Left renal pelvis (tissue), 4 donors: Measurements from ENCODE around the gene TFR2. TPM values are rescaled to one million over a fixed set of nuclear protein-coding genes. Genes with fewer than 3 reads are reported as not detected.

Source experiments
- DNase-seq, 4 donors: peaks; one replicate each; pipeline ENCODE4 v3.0.0-alpha.2; 2013; ENCODE audit warnings: low read depth in 4 of 4, low spot score in 3 of 4
- polyA plus RNA-seq, 4 donors: library from polyadenylated mRNA; unstranded; fragments of 120-200 nt; gene quantifications; one replicate each; pipeline ENCODE4 v1.2.1, GENCODE V29; 2013; ENCODE audit not compliant: insufficient read length in 4 of 4

Gene TFR2
- polyA plus RNA-seq, 4 donors, result 0.64 to 3.5 (median 1.3) TPM

DNA sequence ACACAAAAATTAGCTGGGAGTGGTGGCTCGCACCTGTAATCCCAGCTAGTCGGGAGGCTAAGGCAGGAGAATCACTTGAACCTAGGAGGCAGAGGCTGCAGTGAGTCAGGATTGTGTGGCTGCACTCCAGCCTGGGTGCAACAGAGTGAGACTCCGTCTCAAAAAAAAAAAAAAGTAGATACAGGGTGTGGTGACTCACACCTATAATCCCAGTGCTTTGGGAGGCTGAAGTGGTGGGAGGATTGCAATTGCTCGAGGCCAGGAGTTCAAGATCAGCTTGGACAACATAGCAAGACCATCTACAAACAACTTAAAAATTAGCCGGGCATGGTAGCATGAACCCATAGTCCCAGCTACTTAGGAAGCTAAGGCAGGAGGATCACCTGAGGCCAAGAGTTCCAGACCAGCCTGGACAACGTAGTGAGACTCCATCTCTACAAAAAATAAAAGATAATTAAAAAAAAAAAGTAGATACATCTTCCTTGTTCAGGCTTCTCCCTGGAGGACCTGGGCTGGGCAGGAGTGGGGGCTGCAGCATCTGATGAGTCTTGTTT, 27.0 kb downstream of the TFR2 start:
- no peak for DNase-seq

DNA sequence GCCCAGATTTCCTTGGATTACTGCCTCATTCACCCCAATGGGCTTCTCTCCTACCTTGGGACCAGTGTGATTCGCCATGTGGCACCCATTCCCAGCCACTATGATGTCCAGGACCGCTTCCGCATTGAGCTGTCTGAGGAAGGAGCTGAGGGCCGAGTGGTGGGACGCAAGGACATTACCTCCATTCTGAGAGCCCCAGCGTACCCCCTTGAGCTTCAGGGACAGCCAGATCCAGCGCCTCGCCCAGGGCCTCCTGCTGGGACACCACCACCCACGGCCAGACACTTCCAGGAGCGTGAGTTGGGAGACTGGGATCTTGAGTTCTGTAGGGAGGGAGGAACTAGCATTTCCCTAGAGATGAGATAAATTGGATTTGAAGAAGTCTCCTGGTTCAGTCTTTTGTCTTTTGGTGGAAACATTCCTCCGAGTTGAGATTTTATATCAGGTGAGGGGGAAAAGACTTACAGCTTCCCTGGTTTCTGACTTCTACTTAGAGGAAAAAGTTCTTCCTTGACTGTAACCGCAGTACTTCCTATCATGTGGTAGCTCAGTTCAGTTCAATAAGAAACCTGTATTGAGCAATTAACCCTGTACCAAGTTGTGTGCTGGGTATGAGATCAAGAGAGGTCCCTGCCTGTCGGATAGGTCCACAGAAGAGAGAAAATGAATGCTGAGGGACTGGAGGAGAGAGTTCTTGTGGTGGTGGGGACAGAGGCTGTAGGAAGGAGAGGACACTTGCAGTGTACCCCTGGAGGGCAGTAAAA, 27.8 kb downstream of the TFR2 start:
- DNase-seq, result no peak

DNA sequence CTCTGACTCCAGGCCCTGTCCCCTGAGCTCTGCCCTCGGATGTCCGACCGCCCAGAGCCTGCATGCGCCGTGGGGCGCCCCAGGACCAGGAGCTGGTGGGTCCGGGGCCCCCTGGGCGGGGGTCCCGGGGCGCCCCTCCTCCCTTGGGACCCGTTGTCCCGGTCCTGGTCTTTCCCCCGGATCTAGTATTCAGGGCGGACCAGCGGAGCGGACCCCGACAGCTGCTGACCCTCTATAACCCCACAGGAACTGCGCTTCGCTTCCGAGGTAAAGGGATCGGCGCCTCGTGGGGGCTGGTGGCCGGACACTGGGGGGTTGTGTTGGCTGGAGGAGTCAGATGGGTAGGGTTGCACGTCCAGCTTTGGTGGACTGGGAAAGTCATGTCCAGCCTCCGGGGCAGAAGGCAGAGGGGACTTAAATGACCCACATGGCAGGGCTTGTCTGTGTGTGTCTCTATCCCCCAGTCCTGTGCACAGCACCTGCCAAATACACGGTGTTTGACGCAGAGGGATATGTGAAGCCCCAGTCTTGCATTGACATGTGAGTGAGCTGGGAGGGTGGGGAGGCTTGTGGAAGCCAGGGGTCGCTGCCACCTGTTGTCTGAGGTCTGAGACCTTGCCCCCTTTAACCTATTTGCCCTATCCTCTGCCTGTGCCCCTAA, 28.5 kb downstream of the TFR2 start:
- no peak for DNase-seq

DNA sequence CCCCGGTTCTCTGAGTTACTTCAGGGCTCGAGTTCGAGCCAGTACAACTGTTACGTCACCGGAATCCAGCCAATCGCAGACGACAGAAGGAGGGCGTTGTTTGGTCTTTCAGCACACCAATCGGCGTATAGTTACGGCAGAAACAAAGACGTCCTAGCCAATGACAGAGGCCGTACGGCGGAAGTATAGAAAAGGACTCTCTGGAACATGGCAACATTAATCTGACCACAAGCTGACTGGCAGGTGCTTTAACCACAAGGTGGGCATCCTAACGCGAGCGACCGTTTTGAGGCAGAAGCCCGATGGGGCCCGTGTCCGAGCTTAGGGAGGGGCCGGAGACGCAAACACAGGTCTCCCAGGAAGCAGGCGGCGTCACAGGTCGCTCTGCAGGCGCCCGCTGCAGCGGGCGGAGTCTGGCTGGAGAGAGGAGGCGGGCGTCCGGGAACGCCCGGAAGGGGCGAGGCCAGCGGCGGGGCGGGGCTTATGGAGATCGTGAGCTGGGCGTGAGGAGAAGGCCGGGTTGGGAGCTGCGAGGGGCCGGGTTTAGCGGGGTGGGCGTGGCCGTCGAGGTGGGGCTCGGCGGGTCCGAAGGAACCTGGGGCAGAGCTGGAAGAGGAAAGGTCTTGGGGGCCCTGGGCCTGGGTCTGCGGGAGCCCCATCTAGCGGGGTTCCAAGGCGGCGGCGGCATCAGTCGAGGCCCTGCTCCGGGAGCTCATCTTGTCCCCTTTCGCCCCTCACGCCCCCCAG, 29.2 kb downstream of the TFR2 start, which contains the start of gene MOSPD3:
MOSPD3 (plus strand) TSS at position 558 of the 747 bp plus-strand sequence. CDS start 252 bp downstream, outside the sequence.
- DNase-seq, result peak; percentile 99 to 100 (median 100)

DNA sequence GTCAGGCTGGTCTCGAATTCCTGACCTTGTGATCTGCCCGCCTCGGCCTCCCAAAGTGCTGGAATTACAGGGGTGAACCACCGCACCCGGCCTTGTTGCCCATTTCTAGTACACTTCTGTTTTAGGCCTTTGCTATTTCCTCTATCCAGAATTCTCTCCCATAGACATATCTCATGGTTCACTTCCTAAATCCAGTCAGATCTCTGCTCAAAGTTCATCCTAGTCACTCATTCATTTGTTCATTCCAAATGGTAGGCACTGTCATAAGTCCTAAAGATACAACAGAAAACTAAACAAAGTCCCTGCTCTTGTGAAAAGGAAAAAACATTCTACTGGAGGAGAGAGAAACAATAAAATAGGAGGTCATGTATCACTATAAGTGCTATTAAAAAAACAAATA, 31.4 kb downstream of the TFR2 start:
- DNase-seq, result no peak

DNA sequence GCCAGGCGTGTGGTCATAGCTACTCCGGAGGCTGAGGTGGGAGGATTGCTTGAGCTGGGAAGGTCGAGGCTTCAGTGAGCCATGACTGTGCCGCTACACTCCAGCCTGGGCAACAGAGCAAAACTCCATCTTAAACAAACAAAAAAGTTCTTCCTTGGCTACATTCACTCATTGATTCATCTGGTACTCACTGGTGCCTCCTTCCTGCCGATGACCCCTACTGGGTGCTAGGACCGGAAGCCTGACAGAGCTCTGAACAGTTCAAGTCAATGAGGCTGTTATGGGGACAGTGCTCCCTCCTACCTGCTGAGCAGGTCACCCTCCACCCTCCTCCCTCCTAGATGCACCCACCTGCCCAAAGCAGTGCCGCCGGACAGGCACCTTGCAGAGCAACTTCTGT, 34.2 kb downstream of the TFR2 start:
- DNase-seq, result no peak

DNA sequence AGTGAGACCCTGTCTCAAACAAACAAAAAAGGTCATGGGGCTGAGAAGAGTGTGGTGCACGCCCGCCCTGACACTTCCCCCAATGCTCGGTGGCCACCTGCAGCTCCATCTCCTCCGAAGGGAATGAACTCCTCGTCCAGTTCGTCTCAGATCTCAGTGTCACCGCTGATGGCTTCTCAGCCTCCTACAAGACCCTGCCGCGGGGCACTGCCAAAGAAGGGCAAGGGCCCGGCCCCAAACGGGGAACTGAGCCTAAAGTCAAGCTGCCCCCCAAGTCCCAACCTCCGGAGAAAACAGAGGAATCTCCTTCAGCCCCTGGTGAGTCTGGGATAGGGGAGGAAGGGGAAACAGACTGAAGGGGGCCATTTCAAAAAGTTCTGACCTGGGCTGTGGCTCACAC, 35.0 kb downstream of the TFR2 start:
- no peak for DNase-seq

DNA sequence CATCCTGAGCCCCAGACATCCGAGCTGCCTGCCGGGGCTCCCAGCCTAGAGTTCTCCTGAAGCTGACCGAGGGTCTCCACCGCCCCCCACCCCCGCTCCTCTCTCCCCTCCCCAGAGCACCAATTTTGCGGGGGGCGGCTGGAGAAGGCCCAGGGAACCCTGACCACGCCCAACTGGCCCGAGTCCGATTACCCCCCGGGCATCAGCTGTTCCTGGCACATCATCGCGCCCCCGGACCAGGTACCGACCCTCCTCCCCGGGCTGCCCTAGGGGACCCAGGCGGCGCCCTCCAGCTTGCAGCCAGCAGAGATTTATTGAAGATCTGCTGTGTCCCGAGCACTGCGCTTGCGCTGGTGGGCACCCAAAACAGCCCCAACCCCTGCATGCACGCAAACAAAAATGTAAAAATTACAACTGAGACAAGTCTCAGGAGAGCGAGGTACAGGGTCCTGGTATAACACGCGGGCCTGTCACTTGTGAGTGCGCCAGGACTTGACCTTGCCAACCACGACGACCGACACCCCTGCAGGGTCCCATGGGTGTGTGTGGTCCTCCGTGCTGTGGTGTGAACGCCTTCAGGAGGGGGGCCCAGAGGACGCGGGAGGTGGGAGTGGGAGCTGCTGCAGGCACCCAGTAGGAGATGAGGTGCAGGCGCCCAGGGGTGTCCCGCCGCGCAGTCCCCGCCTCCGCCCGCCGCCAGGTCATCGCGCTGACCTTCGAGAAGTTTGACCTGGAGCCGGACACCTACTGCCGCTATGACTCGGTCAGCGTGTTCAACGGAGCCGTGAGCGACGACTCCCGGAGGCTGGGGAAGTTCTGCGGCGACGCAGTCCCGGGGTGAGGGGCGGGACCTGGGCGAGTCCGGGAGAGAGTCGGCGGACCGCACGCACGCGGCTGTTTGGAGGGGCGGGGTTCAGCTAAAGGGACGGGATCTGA, 36.1 kb downstream of the TFR2 start:
- no peak for DNase-seq

DNA sequence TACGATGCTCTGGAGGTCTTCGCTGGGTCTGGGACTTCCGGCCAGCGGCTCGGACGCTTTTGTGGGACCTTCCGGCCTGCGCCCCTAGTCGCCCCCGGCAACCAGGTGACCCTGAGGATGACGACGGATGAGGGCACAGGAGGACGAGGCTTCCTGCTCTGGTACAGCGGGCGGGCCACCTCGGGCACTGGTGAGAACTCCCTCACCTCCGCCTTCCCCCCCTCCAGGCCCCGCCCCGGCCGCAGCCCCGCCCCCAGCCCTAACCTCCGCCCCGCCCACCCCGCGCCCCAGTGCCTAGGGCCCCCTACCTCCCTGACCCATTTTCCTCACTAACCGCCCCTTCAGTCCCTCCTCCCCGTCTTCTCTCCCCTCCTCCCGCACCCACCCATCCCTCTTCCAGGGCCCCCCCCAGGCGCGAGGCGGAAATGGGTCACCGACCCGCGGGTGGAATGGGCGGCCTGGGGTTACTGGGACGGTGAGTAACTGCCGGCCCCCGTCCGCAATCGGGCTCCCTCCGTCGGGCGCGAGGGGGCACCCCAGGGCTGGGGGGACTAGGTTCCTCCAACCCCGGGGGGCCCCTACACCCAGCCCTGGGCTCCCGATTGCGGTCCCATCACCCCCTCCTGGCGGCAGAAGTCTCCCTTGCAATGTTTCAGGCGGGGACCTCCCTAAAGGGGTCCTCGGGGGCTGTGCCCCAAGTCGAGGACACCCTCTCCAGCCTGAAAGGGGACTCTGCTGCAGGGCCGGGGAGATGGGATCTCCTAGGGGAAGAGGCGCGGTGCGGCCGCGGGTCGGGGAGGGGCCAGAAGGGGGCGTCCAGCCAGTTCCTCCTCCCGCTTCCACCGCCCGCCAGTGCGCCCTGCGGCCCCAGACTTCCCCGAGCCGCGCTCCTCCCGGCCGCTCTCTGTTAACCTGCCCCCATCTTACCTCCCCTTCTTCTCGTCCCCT, 37.0 kb downstream of the TFR2 start:
- DNase-seq, result no peak

DNA sequence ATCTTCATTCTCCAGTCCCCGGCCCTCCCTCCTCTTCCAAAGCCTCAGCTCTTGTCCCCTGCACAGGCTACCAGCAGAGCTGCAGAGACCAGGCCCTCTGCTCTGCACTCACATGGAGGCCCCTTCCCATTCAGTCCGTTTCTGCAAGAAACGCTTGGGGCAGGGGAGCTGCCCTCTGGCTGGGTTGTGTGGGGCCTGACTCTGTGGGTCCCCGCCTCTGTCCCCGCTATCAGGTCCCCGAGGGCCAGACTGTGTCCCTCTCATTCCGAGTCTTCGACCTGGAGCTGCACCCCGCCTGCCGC, 37.7 kb downstream of the TFR2 start:
- no peak for DNase-seq

DNA sequence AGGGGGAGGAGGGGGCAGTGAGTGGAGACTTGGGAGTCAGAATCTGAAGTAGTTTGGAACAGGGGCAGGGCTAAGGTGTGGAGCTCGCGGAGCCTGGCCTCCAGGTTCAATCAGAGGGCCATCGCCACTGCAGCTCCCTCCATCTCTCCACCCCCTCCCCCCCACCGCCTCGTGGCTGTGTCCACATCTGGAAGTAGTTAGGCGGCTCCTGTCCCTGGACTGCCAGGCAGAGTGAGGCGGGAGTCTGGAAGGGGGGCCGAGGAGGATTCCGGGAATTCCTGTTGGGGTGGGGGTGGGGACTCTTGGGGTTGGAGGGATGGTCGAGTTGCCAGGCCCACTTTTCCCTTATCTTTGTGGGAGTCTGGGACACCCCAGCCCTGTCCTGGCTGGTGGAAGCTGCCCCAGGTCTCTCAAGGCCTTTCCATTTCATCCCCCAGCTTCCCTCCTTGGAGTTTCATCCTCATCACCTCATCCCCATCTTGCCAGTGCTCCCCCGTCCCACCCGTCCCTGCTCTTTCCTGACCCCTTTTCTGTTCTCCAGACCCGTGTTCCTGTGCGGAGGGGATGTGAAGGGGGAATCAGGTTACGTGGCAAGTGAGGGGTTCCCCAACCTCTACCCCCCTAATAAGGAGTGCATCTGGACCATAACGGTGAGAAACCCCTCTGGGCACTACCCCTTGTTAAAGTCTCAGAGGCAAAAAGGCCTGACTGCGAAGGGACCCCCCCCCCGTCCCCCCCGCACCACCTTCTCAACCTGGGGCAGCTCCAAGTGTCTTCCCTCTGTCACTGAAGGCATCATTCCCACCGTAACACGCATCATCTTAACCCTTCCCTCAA, 38.2 kb downstream of the TFR2 start:
- DNase-seq, result no peak

DNA sequence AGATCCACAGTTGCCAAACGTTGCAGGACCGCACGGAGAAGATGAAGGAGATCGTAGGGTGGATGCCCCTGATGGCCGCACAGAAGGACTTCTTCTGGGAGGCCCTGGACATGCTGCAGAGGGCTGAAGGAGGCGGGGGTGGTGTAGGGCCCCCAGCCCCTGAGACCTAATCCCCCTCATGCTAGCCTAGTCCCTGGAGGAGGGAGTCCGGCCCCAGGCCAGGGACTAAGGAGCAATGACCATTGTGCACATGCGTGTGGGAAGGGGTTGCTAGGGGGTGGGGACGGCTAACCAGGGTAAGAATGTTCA, 40.7 kb downstream of the TFR2 start:
- DNase-seq, result no peak

DNA sequence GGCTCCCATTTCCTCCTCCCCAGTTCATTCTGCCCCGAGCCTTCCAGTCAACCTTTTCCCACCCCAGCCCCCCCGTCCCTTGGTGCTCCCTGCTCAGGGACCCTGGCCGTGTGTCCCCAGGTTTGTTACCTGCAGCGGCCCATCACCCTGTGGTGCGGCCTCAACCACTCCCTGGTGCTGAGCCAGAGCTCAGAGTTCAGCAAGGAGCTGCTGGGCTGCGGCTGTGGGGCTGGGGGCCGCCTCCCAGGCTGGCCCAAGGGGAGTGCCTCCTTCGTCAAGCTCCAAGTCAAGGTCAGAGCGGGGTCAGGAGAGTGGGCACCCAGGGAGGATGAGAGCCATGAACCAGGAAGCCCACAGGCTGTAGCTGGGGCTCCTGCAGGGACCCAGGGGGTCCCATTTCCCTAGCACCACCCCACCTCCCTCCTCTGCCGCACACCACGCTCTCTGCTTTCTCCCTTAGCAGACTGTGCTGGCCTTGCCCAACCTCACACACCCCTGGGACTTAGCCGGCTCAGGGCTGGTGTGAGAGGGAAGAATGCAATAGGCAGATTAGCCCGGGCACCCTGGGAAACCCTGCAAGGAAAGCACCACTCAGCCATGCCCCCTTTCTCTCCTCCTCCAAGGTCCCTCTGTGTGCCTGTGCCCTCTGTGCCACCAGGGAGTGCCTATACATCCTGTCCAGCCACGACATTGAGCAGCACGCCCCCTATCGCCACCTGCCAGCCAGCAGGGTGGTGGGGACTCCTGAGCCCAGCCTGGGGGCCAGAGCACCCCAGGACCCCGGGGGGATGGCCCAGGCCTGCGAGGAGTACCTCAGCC, 41.2 kb downstream of the TFR2 start:
- no peak for DNase-seq

DNA sequence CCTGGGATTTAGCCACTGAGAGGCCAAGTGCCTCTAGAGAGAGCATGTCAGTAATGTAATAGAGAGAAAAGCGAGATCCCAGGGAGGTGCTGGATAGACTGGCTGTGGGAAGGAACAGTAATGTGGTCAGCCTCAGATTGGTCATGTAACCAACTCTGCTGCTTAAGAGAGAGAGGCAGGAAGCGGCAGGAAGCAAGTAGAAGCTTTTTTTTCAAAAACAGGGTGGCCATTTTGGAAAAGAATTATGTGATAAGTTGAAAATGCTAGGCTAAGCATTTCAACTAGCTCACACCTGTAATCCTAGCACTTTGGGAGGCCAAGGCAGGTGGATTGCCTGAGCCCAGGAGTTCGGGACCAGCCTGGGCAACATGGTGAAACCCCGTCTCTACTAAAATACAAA, 42.9 kb downstream of the TFR2 start:
- no peak for DNase-seq

DNA sequence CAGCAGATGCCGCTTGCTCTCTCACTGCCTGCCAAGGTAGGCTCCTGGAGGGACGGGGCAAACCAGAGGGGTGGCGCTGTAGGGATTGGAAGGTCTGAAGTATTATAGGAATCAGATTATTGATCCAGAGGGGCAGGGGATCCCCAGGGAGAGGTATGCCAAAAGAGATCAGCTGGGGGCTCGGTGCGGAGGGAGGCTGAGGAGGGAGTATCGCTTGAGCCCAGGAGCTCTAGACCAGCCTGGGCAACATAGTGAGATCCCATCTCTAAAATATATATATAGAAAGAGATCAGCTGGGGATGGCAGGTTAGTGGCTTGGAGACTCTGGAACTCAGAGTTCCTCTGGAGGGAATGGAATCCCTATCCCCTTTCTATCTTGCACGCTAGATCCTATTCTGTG, 46.2 kb downstream of the TFR2 start:
- DNase-seq, result no peak

DNA sequence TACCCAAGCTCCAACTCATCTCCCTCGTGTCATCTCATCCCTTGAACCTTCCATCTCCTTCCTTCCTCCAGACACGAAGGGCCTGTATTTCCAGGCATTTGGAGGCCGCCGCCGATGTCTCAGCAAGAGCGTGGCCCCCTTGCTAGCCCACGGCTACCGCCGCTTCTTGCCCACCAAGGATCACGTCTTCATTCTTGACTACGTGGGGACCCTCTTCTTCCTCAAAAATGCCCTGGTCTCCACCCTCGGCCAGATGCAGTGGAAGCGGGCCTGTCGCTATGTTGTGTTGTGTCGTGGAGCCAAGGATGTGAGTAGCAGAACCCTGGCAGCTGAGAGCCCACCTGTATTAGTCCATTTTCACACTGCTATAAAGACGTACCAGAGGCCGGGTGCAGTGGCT, 49.8 kb downstream of the TFR2 start:
- DNase-seq, result no peak

DNA sequence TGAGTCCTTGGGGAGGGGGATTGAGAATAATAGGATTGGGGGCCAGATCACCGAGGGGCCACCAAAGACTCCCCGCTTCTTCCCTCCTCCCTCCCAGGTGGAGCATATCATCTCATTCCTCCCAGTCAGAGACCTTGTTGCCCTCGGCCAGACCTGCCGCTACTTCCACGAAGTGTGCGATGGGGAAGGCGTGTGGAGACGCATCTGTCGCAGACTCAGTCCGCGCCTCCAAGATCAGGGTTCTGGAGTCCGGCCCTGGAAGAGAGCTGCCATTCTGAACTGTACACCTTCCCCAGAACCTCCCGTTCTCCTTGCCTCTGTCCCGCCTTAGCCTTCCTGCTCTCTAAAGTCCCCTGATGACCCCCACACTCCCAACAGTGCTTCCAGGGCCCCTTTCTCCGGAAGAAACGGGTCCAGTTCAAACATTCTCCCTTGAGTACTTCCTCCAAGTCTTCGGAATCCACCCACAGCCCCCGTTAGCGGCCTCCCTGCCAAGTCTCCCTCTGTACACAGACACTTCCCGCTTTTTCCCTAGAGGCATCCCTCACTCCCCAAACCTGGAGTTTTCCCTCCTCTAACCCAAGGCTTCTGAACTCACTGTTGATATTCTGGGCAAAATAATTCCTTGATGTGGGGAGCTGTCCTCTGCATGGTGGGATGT, 51.1 kb downstream of the TFR2 start:
- DNase-seq, result no peak
